ENCODE measurements around the gene FAM200A. TPM values are rescaled to one million over a fixed set of nuclear protein-coding genes. Genes with fewer than 3 reads are reported as not detected.

The FAM200A gene
- total RNA-seq, 1 experiment from 2014 or later, result 4.7 TPM

- H3K36me3 ChIP-seq (ENCODE audit: control insufficient read depth in 1 of 2, insufficient read depth in 2 of 2, low read length in 2 of 2), result peaks cover 12 to 23% of the 10 kb centered on the region in 2 experiments
- no peaks in the 10 kb centered on the region for H3K9me3 ChIP-seq (ENCODE audit: control insufficient read depth in 1 of 2, insufficient read depth in 1 of 2, low read depth in 1 of 2, low read length in 2 of 2)
- H3K4me3 ChIP-seq (replicated peaks in 1 of 2; ENCODE audit: low read depth in 1 of 2, low read length in 2 of 2), result peak within 1 kb of the TSS; percentile 90 to 95
- H4K20me1 ChIP-seq (ENCODE audit: insufficient read depth), result no peaks in the 10 kb centered on the region
- peak within 1 kb of the TSS; percentile 93 for H3K27ac ChIP-seq (ENCODE audit: low read depth, low read length)
- peak within 1 kb of the TSS; percentile 96 for H3K9ac ChIP-seq (ENCODE audit: low read length)
- H3K27me3 ChIP-seq (ENCODE audit: insufficient read depth, low read length), result no peaks in the 10 kb centered on the region
- TF ChIP-seq, protein P1, sequence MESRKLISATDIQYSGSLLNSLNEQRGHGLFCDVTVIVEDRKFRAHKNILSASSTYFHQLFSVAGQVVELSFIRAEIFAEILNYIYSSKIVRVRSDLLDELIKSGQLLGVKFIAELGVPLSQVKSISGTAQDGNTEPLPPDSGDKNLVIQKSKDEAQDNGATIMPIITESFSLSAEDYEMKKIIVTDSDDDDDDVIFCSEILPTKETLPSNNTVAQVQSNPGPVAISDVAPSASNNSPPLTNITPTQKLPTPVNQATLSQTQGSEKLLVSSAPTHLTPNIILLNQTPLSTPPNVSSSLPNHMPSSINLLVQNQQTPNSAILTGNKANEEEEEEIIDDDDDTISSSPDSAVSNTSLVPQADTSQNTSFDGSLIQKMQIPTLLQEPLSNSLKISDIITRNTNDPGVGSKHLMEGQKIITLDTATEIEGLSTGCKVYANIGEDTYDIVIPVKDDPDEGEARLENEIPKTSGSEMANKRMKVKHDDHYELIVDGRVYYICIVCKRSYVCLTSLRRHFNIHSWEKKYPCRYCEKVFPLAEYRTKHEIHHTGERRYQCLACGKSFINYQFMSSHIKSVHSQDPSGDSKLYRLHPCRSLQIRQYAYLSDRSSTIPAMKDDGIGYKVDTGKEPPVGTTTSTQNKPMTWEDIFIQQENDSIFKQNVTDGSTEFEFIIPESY (IDR thresholded peaks at IDR 0.05; ENCODE audit: extremely low read depth, insufficient replicate concordance, low read length), result peak; percentile 50
- peak; percentile 74 for TF ChIP-seq POLR2A (IDR thresholded peaks at IDR 0.05; ENCODE audit: borderline replicate concordance, extremely low read depth, insufficient read depth, insufficient read length)
- no peak for TF ChIP-seq FOSL1 (IDR thresholded peaks at IDR 0.05; ENCODE audit: low read depth)
- no peak; the same call in 1 of the 2 replicates for TF ChIP-seq CBX3 (IDR thresholded peaks at IDR 0.05; ENCODE audit: low read depth)
- peak; percentile 95 for TF ChIP-seq ZFX (IDR thresholded peaks at IDR 0.05)
- peak; percentile 82 for TF ChIP-seq ELF1 (IDR thresholded peaks at IDR 0.05; ENCODE audit: borderline replicate concordance, low read depth)
- TF ChIP-seq, protein P2, sequence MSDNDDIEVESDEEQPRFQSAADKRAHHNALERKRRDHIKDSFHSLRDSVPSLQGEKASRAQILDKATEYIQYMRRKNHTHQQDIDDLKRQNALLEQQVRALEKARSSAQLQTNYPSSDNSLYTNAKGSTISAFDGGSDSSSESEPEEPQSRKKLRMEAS (IDR thresholded peaks at IDR 0.05), result peak; percentile 78
- peak; percentile 77; the same call in 1 of the 2 replicates for TF ChIP-seq SIN3A (IDR thresholded peaks at IDR 0.05; ENCODE audit: low read depth)
- TF ChIP-seq POLR2AphosphoS5 (IDR thresholded peaks at IDR 0.05; ENCODE audit: low read depth, low read length), result peak; percentile 88
- TF ChIP-seq YY1 (IDR thresholded peaks at IDR 0.05; ENCODE audit: extremely low read depth, insufficient replicate concordance, low read depth, low read length), result peak; percentile 64
- TF ChIP-seq REST (IDR thresholded peaks at IDR 0.05; ENCODE audit: low read depth), result no peak
- TSS peak; percentile 44 for BruUV-seq (replicated peaks)
- peak within 1 kb of the TSS; percentile 79 for H3K4me2 ChIP-seq (ENCODE audit: low read length)
- DNase-seq (ENCODE audit: low read depth, low spot score) (peak; percentile 82), ATAC-seq (peak; percentile 76)
- peaks cover 59% of the 10 kb centered on the region for H3K79me2 ChIP-seq (ENCODE audit: insufficient read depth, low read length)
- intact Hi-C loops (cut with micrococcal nuclease), result loop anchor here (5.0 kb wide), 1 partner anchor 59 kb away; the partner anchor contains the start of gene ZSCAN25
- ChIA-PET RAD21 (ENCODE audit: low non-redundant PET in 1 of 2, low total read pairs in 2 of 2, uncharacterized antibody in 2 of 2, unreplicated experiment in 2 of 2) (no interaction called here), POLR2A (interaction anchor here (0.6 to 1.5 kb wide), 10 partner anchors 13 to 849 kb away, joined by 3 to 8 read pairs (median 3); partner anchors contain the start of genes BUD31, ZKSCAN5 and ZSCAN25), CTCF (no interaction called here)
- no peak within 1 kb of the TSS for H2AFZ ChIP-seq (ENCODE audit: low read depth, low read length, poor library complexity, severe bottlenecking)
- no peaks in the 10 kb centered on the region for H3K9me2 ChIP-seq (ENCODE audit: insufficient read depth)
- H3K4me1 ChIP-seq (ENCODE audit: control insufficient read depth in 1 of 2, insufficient read depth in 2 of 2, low read length in 2 of 2), result peaks cover 28 to 48% of the 10 kb centered on the region in 2 experiments
Observed at GRCh38 chr7:99558306-99559174, 6.6 kb upstream of the FAM200A start, which contains the start of gene ZNF655. Gene ZNF655, plus strand, starts transcription at chr7:99558642. Its CDS starts 1,918 bp downstream, at chr7:99560560.

Data from HCT116 (cell line).